Measurements from ENCODE around the gene CACNA1D.
A peak's percentile ranks its signal among the peaks of the same experiment; 100 is the strongest.

- TF ChIP-seq POLR2A (IDR thresholded peaks at IDR 0.05), result no peak
- TF ChIP-seq CTCF (IDR thresholded peaks at IDR 0.05), result no peak
- TF ChIP-seq EP300 (IDR thresholded peaks at IDR 0.05), result peak in 1 of 2 donors; percentile 48
Measured at GRCh38 chr3:53748512-53749271, 254.3 kb downstream of the CACNA1D start.
